ENCODE results near the gene ATXN1.

Gene ATXN1

DNA sequence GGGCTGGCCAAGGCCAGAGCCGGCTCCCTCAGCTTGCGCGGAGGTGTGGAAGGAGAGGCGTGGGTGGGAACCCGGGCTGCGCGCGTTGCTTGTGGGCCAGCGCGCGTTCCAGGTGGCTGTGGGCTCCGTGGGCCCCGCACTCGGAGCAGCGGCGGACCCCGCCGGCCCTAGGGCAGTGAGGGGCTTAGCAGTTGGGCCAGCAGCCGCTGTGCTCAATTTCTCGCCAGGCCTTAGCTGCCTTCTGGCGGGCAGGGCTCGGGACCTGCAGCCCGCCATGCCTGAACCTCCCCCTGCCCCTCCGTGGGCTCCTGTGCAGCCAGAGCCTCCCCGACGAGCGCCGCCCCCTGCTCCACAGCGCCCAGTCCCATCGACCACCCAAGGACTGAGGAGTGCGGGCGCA, 414.4 kb downstream of the ATXN1 start:
- no peak for DNase-seq (ENCODE audit: low read depth in 1 of 2, low spot score in 1 of 2)

DNA sequence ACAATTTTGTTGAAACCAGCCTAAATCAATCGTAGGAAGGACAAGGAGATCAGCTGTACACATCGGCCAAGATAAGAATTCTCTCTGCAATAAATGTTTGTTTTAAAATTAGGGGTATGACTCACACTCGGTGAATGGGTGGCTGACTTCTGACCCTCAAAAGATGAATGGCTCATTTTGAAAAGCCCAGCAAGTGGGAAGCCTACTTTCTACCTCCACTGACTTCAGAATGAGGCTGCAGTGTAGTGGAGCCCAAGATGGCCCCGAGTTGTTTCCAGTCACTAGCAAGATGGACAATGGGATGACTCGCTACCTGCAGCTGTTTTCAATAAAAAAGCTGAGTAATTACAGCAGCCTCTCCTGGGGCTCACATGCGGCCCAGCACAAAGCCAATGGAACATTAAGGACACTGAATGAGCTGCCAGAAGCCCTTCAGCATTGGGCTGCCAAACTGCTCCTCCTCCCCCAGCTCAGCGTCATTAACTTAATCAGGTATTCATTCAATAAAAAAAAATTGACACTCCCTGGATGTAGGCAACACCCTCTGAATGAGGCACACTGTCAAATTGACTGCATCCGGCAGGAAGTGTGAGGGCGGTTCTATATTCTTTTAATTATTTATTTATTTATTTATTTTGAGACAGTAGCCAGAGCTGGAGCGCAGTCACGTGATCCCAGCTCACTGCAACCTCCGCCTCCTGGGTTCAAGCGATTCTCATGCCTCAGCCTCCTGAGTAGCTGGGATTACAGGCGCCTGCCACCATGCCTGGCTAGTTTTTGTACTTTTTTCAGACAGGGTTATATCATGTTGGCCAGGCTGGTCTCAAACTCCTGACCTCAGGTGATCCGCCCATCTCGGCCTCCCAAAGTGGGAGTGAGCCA, 415.6 kb downstream of the ATXN1 start:
- DNase-seq (ENCODE audit: low read depth in 1 of 2, low spot score in 1 of 2), result no peak

DNA sequence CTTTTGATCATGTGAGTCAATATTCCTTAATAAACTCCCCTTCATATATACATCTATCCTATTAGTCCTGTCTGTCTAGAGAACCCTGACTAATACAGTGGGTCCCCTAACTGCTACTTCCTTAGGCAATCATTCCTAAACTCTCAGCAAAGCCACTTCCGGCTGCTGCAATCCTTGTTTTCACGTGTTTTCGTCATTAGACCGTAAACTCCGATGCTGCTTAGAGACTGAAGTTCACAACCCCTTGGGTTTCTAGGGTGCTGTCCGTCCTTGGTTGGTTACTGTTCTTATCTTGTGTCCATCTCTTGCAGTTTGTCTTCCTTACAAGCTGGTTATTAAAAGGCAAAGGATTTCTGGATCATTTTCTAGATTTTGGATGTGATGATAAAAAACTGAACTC, 416.5 kb downstream of the ATXN1 start:
- no peak for DNase-seq (ENCODE audit: low read depth in 1 of 2, low spot score in 1 of 2)

DNA sequence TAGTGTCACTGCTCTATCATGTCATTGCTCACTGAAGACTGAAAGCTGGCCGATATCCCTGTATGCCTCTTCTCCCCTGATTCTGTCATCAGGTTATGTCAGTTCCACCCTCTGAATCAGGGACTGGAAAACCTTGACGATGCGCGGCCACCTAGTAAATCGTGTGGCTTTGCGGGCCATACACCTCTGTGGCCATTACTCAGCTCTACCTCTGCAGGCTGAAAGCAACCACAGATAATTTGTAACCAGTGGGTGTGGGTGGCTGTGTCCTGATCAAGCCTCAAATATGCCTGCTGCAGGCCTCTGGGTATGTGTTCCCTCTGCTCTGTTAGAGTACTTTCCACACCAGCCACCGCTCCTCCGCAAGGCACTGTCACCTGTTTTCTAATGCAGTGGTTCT, 417.7 kb downstream of the ATXN1 start:
- no peak for DNase-seq (ENCODE audit: low read depth in 1 of 2, low spot score in 1 of 2)

GRCh38 chr6:16339265-16339587, 422.0 kb downstream of the ATXN1 start:
- DNase-seq (ENCODE audit: low read depth in 1 of 2, low spot score in 1 of 2), result no peak

- no peak for DNase-seq (ENCODE audit: low read depth in 1 of 2, low spot score in 1 of 2)
These were observed 422.5 kb downstream of the ATXN1 start for GRCh38 chr6:16338577-16339264.

DNA sequence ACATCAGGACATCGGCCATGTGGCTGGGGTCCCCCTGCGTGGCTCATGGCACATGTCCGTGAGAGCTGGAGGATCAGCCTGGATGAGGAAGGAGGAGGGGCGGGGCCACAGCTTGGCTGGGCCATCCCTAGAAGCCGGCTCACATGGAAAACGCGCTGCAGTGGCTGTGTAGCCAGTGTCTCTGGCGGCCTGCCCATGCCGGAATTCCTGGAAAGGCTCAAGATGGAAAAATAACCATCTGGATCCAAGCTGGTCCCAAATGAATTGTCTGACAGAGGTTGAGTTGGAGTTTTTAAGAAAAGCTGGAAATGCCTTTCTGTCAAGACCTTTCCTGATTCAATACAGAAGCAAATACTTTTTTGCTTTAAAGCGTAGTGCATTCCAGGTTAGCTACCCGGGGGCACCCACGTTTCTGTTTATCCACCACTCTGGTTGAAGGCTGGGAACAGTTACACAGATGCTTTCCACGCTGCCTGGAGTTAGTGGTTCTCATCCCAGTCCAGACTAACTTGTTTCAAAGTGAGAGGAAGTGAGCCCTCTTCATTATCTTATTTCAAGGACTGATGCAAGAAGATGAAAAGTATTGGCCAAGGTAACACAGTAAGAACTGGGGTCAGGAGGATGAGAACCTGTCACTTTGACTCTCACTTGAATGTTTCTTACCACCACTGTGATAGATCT, 423.8 kb downstream of the ATXN1 start:
- DNase-seq (ENCODE audit: low read depth in 1 of 2, low spot score in 1 of 2), result no peak

DNA sequence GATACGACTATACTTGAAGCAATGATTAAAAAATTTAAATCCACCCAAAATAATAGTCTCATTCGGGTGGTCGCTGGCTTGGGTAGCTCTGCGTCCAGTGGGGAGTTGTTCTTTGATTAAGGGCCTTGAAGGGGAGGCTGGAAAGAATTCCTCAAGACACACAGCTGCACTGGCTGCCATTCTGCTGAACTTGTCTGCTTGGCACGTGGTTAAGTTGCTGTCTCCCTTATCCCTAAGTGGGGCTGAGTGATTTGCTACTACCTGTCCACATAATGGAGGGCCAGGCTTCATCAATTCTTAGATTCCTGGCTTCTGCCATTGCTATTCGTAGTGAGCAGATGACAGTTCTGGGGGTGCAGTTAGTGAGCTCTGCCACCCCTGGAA, 424.4 kb downstream of the ATXN1 start:
- no peak for DNase-seq (ENCODE audit: low read depth in 1 of 2, low spot score in 1 of 2)

DNA sequence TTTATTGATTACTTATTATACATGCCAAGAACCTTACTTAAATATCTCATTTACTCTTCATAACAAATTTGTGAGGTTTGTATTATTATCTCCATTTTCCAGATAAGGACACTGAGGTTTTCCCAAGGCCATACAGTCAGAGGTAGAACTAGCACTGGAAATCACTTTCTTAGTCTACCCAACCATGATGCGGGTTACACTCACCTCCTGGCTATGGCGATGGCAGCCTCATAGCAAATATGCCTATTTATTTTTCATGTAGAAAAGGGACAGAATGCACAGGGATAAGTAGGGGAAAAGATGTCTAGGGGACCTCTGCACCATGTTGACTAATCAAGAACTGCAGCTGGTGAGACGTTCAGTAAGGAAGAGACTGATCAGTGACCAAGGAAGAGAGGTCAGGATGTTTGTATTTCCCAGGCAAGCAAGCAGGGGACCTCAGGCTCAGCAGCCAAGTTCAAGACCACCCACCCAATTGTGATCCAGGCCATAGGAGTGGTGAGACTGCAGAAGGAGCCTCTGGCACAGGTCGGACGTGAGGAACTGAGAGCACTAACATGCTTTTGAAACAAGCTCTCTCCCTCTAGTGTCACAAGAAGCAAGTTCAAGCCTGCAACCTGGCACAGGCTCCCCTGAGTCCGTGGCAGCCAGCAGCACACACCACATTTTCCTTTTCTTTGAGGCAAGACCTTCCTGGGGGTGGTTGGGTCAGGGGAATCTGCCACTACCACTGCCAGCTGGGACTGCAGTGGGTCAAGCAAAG, 425.0 kb downstream of the ATXN1 start:
- DNase-seq (ENCODE audit: low read depth in 1 of 2, low spot score in 1 of 2), result no peak

DNA sequence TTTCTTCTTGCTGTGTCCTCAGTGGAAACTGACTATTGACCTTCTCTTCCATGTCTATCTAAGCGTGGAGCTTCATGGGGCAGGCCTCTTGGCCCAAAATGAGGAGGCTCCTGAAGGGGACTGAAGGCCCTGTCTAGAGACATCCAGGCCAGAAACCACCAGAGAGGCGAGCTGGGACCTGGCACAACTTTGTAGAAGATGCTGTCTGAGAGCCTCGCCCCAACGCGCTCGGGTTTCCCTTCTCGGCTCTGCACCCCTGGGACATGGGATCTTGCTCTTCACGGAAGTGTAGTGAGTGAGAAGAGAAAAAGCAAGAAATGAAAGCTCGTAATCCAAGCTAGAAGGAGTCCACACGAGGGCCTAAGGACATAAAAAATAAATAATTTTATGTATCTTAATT, 426.1 kb downstream of the ATXN1 start:
- DNase-seq (ENCODE audit: low read depth in 1 of 2, low spot score in 1 of 2), result no peak

DNA sequence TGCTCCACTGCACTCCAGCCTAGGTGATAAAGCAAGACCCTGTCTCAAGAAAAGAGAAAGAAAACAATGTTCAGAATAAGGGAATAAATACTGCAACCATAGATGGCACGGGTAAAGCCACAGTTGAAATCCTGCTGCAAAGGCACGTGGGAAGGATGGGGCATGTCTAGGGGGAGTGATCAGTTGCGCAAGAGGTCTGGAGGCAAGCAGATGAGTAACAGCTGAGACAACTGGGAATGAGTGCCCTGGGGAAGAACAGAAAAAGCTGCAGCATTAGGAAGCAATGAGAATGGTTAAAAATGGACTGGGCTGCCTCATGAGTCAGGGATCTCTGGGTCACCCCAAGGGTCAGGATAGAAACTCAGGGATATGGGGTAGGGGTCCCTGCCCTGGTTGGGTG, 426.6 kb downstream of the ATXN1 start:
- no peak for DNase-seq (ENCODE audit: low read depth in 1 of 2, low spot score in 1 of 2)

DNA sequence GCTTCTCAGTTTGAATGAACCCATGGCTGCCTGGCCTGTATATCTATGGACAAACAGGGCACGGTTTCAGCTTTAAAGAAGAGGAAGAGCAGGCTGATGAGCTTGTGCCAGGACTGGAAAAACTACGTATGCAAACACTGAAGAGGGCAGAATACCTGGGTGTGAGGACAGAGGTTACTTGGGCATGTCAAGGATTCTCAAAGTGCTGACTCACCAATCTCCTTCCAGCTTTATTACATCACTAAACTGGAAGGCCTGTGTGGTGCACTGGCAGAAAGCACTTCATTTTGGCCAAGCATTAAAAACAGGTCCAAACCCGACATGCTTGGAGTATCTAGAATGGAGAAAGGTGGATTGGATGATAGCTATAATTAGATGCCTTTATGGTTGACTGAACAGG, 427.7 kb downstream of the ATXN1 start:
- DNase-seq (ENCODE audit: low read depth in 1 of 2, low spot score in 1 of 2), result no peak

- DNase-seq (ENCODE audit: low read depth in 1 of 2, low spot score in 1 of 2), result peak; percentile 59 to 72
These were observed 429.1 kb downstream of the ATXN1 start for GRCh38 chr6:16332175-16332542.

GRCh38 chr6:16331384-16332174, 429.7 kb downstream of the ATXN1 start:
- peak; percentile 42 to 43 for DNase-seq (ENCODE audit: low read depth in 1 of 2, low spot score in 1 of 2)

DNA sequence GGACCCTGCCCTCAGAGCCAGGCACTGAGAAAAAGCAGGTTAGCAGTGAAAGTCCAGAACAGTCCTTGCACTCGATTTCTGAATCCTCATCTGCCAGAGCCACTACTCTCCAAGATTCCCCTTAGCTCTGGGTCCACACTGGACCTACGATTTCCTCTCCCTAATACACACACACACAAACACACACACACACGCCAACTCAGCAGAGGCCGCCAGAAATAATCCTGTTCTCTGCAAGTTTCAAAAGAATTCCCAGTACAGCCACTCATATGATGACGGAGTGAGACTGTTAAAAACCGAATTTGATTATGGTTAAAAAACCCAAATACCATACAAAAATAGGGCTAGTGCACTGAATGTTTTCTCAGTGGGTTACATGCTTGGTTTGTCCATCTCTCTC, 432.0 kb downstream of the ATXN1 start:
- no peak for DNase-seq (ENCODE audit: low read depth in 1 of 2, low spot score in 1 of 2)

DNA sequence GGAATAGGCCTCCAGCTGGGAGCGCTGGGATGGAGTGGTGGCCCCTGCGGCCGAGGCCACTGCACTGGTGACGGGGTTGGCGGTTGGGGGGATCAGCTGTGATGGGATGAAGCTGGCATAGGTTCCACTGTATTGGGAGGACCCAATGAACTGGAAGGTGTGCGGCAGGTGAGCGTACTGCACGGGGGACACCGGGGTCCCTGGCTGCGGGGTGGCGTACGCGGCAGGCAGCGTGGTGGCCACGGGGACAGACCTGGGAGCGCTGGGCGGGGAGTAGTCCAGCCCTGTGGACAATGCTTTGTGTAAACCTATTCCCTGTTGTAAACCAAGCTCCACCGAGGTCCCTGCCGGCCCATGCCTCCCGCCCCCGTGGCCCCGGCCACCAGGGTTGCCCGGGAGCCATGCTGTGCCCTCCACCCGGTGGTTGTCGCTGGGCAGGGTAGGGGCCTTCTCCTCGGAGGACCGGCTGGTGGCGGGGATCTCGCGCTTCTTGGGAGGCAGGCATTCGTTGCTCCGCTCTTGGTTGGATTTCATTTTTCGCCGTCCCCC, 433.4 kb downstream of the ATXN1 start:
- DNase-seq (ENCODE audit: low read depth in 1 of 2, low spot score in 1 of 2), result no peak

DNA sequence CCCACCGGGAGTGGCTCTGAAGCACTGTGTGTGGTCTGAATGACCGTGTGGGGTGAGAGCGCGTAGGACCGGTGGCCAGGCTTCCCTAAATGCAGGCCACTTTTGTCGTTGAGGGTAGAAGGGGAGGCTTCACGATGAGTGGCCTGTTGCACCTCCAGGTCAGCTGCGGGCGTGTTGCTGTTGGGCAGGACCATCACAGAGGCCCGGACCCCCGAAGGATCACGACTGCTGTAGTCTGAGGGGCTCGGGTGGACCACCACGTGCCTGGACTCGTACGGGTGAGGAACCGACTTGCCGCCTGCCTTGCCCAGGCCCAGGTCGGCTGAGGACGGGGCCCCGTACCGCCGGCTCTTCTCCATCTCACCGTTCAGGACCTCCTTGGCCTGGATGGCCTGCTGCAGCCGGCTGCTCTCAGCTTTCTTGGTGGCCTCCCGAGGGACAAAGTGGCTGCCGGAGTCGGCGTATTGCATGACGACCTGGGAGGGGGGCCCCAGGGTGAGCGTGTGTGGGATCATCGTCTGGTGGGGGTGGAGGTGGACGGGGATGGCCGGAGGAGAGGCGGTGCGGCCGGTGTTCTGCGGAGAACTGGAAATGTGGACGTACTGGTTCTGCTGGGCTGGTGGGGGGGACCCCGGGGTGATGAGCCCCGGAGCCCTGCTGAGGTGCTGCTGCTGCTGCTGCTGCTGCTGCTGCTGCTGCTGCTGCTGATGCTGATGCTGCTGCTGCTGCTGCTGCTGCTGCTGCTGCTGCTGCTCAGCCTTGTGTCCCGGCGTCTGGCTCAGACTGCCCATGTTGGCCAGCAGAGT, 434.1 kb downstream of the ATXN1 start:
- no peak for DNase-seq (ENCODE audit: low read depth in 1 of 2, low spot score in 1 of 2)

DNA sequence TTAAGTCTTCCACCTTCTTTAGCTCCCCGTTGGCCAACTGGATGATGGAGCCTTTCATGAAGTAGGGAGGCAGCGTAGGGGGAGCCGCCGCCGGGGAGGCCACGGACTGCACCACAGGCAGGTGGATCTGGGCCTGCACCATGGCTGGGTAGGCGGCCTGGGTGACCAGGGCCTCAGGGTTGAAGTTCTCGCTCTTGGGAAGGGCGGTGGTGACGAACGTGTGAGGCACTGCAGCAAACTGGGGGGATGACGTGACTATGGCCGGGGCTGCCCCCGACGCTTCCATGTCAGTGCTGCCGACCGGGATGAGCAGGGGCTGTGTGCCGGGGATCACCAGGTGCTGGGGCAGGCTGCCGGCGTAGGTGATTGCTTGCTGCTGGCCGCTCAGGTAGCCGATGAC, 434.7 kb downstream of the ATXN1 start:
- no peak for DNase-seq (ENCODE audit: low read depth in 1 of 2, low spot score in 1 of 2)

GRCh38 chr6:16324606-16325225, 436.5 kb downstream of the ATXN1 start:
- DNase-seq (ENCODE audit: low read depth in 1 of 2, low spot score in 1 of 2), result no peak

Measured in activated T-helper 1 cell treated with anti-CD3 and anti-CD28 coated beads, Interleukin-2, amount 50 U/mL, for 16 hours (primary cell).